ENCODE results near the gene TM4SF4. TPM values are rescaled to one million over a fixed set of nuclear protein-coding genes. Genes with fewer than 3 reads are reported as not detected.

TM4SF4 gene
- total and polyA plus RNA-seq, 2 experiments from 2014 or later = not detected

GRCh38 chr3:149455366-149455765 lies 19.1 kb upstream of the TM4SF4 start:
- Mint-ChIP-seq H3K4me1 (no peaks in the 10 kb centered on the region; the same call in 2 of the 3 replicates), H3K9me3 (peaks cover 33% of the 10 kb centered on the region), H3K27me3 (ENCODE audit: insufficient read depth, low read depth, poor library complexity) (peaks cover 2% of the 10 kb centered on the region), H3K27ac (no peak overlapping the region), H3K4me3 (no peak overlapping the region), H3K36me3 (ENCODE audit: low read depth) (peaks cover 29% of the 10 kb centered on the region)
- Histone ChIP-seq H3K36me3 (ENCODE audit: insufficient read depth) (peaks cover 11% of the 10 kb centered on the region; the same call in 1 of the 2 replicates), H3F3A (replicated peaks; ENCODE audit: low read depth) (no peaks in the 10 kb centered on the region), H2AFZ (no peak overlapping the region), H3K4me1 (ENCODE audit: insufficient read depth) (no peaks in the 10 kb centered on the region), H3K4me3 (no peak overlapping the region), H3K4me2 (no peak overlapping the region), H4K20me1 (replicated peaks; ENCODE audit: insufficient read depth) (no peaks in the 10 kb centered on the region), H3K27me3 (ENCODE audit: insufficient read depth) (no peaks in the 10 kb centered on the region), H3K9me2 (ENCODE audit: insufficient read depth) (no peaks in the 10 kb centered on the region), H3K27ac (ENCODE audit: low read depth) (no peak overlapping the region), H3K79me2 (replicated peaks; ENCODE audit: insufficient read depth) (no peaks in the 10 kb centered on the region)
- ATAC-seq (no peak), DNase-seq (ENCODE audit: low spot score) (no peak)
- no peak for TF ChIP-seq CTCF (conservative IDR thresholded peaks at IDR 0.05; ENCODE audit: low read depth in 2 of 2)

GRCh38 chr3:149455989-149456388 lies 18.5 kb upstream of the TM4SF4 start:
- Histone ChIP-seq H2AFZ (no peak overlapping the region), H3K4me3 (no peak overlapping the region), H3K4me2 (no peak overlapping the region), H3K27me3 (ENCODE audit: insufficient read depth) (no peaks in the 10 kb centered on the region), H3K9me2 (ENCODE audit: insufficient read depth) (no peaks in the 10 kb centered on the region), H3K36me3 (ENCODE audit: insufficient read depth) (peaks cover 6% of the 10 kb centered on the region; the same call in 1 of the 2 replicates), H3F3A (replicated peaks; ENCODE audit: low read depth) (no peaks in the 10 kb centered on the region), H3K27ac (ENCODE audit: low read depth) (no peak overlapping the region), H3K79me2 (replicated peaks; ENCODE audit: insufficient read depth) (no peaks in the 10 kb centered on the region), H4K20me1 (replicated peaks; ENCODE audit: insufficient read depth) (no peaks in the 10 kb centered on the region), H3K4me1 (ENCODE audit: insufficient read depth) (no peaks in the 10 kb centered on the region)
- no peak overlapping the region for H3K4me3 Mint-ChIP-seq
- DNase-seq (ENCODE audit: low spot score) = no peak
- H3K27ac Mint-ChIP-seq = no peak overlapping the region
- no peaks in the 10 kb centered on the region; the same call in 2 of the 3 replicates for H3K4me1 Mint-ChIP-seq
- H3K9me3 Mint-ChIP-seq = peaks cover 27% of the 10 kb centered on the region
- no peak for ATAC-seq
- peaks cover 2% of the 10 kb centered on the region for H3K27me3 Mint-ChIP-seq (ENCODE audit: insufficient read depth, low read depth, poor library complexity)
- peaks cover 25% of the 10 kb centered on the region for H3K36me3 Mint-ChIP-seq (ENCODE audit: low read depth)
- TF ChIP-seq STAT1 (IDR thresholded peaks at IDR 0.05; ENCODE audit: unreplicated experiment) = no peak
- TF ChIP-seq EZH2 (IDR thresholded peaks at IDR 0.05; ENCODE audit: low read depth, unreplicated experiment) = no peak
- TF ChIP-seq POLR2AphosphoS5 (IDR thresholded peaks at IDR 0.05; ENCODE audit: low read depth) = no peak
- TF ChIP-seq EZH2phosphoT487 (IDR thresholded peaks at IDR 0.05; ENCODE audit: unreplicated experiment) = no peak
- TF ChIP-seq REST (IDR thresholded peaks at IDR 0.05; ENCODE audit: unreplicated experiment) = no peak
- no peak for TF ChIP-seq ZNF462 (CRISPR knock-in tag; IDR thresholded peaks at IDR 0.05)
- no peak for TF ChIP-seq NANOG (IDR thresholded peaks at IDR 0.05; ENCODE audit: borderline replicate concordance)
- TF ChIP-seq ZNF114 (CRISPR knock-in tag; IDR thresholded peaks at IDR 0.05) = no peak
- no peak for TF ChIP-seq ZNF331 (CRISPR knock-in tag; IDR thresholded peaks at IDR 0.05; ENCODE audit: low read depth)
- no peak for TF ChIP-seq CREB1 (CRISPR knock-in tag; IDR thresholded peaks at IDR 0.05; ENCODE audit: low read depth)

All from GM23338 (cell line).